KOPT-K1 (cell line): ENCODE results near the gene UFD1.

ENCODE experiments used
- H3K27ac ChIP-seq: fragments of 200-600 bp; sonication (generic); 2 replicates; pipeline ENCODE4 v1.5.1; 2016; ENCODE audit warnings: antibody characterized with exemption, mild to moderate bottlenecking, low read depth, low read length; ENCODE audit not compliant: poor library complexity, severe bottlenecking
- H3K36me3 ChIP-seq: fragments of 200-600 bp; sonication (generic); 2 replicates; pipeline ENCODE4 v1.5.1; 2017; ENCODE audit warnings: antibody characterized with exemption, mild to moderate bottlenecking, low read length, moderate library complexity; ENCODE audit not compliant: insufficient read depth
- H3K9me3 ChIP-seq: fragments of 200-600 bp; sonication (generic); 2 replicates; pipeline ENCODE4 v1.5.1; 2017; ENCODE audit warnings: antibody characterized with exemption, low read length, mild to moderate bottlenecking; ENCODE audit not compliant: insufficient read depth, poor library complexity, severe bottlenecking

UFD1 gene

GRCh38 chr22:19505735-19506126, 26.7 kb upstream of the UFD1 start:
- Histone ChIP-seq H3K36me3 (peaks cover 100% of the 10 kb centered on the region), H3K27ac (peak overlapping the region; percentile 20), H3K9me3 (no peaks in the 10 kb centered on the region)

DNA sequence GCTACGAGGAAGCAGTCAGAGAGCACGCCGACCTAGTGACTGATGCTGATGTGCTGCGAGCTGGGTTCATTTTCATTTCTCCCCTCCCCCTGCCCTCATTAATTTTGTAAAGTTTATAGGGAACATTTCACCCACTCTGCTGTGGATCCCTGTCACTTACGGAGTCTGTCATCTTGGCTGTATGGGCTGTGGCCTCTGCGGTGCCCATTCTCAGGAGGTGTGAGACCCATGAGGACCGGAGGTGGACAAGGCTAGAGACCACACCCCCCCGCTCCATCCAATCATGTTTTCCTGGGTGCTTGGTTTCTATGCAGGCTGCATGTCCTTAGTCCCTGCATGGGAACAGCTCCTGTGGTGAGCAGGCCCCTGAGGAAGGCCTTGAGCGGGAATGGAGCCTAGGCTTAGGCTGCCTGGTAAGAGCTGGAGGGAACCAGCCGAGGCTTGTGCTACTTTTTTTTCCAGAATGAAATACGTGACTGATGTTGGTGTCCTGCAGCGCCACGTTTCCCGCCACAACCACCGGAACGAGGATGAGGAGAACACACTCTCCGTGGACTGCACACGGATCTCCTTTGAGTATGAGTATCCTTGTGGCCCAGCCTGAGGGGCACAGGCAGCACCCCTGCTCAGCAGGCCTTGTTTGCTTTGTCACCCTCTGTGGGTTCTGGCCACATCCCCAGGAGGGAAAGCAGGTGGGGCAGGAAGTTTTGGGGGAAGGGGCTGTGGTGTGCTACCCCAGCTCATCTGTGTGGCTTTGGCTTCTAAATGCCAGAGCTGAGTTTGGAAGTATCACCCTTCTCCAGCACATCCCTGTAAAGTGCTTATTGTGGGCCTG, 26.1 kb upstream of the UFD1 start:
- no peaks in the 10 kb centered on the region for H3K9me3 ChIP-seq
- H3K27ac ChIP-seq = peak overlapping the region; percentile 20
- peaks cover 100% of the 10 kb centered on the region for H3K36me3 ChIP-seq

DNA sequence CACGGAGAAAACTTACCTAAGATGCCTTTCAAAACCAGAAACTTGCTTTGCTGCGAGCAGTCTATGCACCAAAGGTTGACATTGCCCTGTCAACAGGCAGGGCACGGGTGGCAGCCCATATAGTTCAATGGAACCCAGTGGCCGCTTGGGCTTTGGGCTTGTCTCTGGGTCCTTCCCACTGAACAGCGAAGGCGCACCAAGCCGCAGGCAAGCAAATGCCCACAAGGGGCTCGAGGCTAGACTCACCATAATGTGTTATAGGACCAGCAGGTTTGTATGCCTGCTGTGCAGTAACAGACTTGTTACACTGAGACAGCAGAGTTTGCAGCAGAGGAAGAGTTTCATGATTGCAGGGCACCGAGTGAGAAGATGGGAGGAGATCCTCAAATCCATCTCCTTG, 24.9 kb upstream of the UFD1 start:
- peaks cover 100% of the 10 kb centered on the region for H3K36me3 ChIP-seq
- H3K9me3 ChIP-seq = no peaks in the 10 kb centered on the region
- no peak overlapping the region for H3K27ac ChIP-seq

- no peak overlapping the region for H3K27ac ChIP-seq
- H3K36me3 ChIP-seq = peaks cover 100% of the 10 kb centered on the region
- H3K9me3 ChIP-seq = no peaks in the 10 kb centered on the region
These were observed 24.4 kb upstream of the UFD1 start for GRCh38 chr22:19503367-19503766.

- Histone ChIP-seq H3K36me3 (peaks cover 100% of the 10 kb centered on the region), H3K9me3 (no peaks in the 10 kb centered on the region), H3K27ac (no peak overlapping the region)
These were observed 23.0 kb upstream of the UFD1 start for GRCh38 chr22:19501897-19502447.

DNA sequence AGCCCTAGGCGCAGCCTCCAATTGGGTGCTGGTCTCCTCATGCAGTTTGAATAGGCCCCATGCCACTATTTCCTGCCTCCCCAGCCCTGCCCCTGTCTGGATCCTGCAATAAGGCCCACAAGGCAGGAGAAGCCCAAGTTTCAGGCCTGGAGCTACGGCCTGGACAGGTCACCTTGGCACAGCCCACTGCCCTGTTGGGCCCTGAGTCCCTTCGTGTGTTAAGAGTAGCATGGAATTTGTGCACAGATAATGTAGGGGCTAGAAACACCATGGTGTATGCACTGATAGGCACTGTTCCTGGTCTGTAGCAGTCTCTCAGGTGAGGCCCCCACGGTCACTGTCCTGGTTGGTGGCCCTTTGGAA, 20.9 kb upstream of the UFD1 start:
- peaks cover 100% of the 10 kb centered on the region for H3K36me3 ChIP-seq
- no peaks in the 10 kb centered on the region for H3K9me3 ChIP-seq
- H3K27ac ChIP-seq = no peak overlapping the region

DNA sequence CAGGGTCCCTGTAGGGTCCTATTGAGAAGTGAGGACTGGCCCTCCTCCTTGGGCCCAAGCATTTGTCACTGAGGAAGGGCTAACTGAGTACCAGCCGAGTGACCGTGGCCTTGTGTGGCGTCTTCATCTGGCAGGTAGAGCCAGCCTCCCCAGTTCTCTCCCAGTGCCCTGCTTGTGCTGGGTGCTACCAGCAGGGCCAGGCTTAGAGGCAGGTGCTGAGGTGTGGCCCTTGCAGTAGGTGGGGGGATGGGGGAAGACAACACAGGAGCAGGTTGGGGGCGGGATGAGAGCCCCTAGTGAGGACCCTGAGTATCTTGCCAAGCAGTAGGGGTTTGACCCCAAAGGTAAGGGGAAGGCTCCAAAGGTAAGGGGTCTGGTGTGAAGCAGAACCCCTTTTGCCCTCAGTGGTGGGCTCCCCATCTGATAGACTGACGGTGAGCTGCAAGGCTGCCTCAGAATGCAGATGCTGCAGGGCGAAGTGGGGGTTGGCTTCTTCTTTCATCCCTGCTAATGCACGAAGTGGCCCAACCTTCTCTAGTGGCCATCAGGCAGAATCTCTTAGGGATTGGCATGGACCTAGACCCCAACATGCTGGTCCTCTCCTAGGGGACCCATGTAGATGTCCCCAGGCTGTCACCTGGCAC, 20.4 kb upstream of the UFD1 start:
- Histone ChIP-seq H3K9me3 (no peaks in the 10 kb centered on the region), H3K27ac (no peak overlapping the region), H3K36me3 (peaks cover 100% of the 10 kb centered on the region)

- H3K9me3 ChIP-seq = no peaks in the 10 kb centered on the region
- H3K36me3 ChIP-seq = peaks cover 100% of the 10 kb centered on the region
- H3K27ac ChIP-seq = no peak overlapping the region
These were observed 19.8 kb upstream of the UFD1 start for GRCh38 chr22:19498866-19499190.

DNA sequence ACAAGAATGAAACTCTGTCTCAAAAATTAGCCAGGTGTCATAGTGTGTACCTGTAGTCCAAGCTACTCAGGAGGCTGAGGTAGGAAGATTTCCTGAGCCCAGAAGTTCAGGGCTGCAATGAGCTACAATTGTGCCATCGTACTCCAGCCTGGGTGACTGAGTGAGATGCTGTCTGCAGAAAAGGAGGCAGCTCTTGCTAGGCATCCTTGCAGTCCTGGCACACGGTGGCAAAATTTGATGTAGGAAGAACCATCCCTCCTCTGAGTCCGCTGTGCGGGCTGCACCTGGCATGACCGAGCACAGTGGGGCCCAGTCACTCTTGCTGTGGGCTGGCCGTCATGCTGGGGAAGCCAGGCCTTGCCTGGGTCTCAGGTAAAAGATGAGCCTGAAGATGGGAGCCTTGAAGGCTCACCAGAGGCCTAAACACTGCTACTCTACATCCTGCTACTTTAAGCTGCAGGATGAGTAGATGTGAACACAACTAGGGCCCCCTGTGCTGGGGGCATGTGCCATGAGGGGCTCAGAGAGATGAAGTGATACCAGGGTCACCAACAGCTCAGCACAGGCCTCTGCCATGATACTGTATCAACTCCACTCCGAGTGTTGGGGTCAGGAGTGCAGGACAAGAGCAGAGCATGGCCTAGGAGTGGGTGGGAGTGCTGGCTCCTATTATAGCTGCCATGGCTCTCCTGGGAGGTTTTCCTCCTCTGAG, 19.3 kb upstream of the UFD1 start:
- Histone ChIP-seq H3K9me3 (no peaks in the 10 kb centered on the region), H3K36me3 (peaks cover 100% of the 10 kb centered on the region), H3K27ac (no peak overlapping the region)

GRCh38 chr22:19497245-19497644, 18.3 kb upstream of the UFD1 start:
- Histone ChIP-seq H3K9me3 (no peaks in the 10 kb centered on the region), H3K27ac (no peak overlapping the region), H3K36me3 (peaks cover 100% of the 10 kb centered on the region)

- Histone ChIP-seq H3K36me3 (peaks cover 100% of the 10 kb centered on the region), H3K27ac (no peak overlapping the region), H3K9me3 (no peaks in the 10 kb centered on the region)
These were observed 17.3 kb upstream of the UFD1 start for GRCh38 chr22:19496324-19496630.

DNA sequence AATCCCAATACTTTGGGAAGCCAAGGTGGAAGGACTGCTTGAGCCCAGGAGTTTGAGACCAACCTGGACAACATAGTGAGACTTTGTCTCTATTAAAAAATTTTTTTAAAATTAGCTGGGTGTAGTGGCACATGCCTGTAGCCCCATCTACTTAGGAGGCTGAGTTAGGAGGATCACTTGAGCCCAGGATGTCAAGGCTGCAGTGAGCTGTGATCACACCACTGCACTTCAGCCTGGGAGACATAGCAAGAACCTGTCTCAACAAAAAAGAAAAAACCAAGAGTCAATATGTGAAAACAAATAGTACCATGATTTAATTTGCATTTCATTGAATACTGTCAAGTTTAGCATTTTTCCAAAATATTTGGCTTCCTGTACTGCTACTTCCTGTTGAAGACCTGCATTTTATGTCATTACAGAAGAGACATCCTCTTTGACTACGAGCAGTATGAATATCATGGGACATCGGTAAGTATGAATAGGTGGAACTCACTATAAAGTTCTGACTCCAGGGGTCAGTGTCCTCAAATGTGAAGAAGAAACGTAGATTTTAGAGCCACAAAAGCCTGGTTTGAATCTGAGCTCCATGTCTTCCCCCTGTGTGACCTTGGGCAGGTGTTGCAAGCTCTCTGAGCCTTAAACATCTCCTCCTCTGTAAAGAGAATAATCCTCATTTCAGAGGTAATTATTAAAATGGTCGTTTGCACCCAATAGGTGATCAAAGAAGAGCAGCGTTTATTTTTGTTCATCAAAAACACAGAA, 16.8 kb upstream of the UFD1 start:
- peaks cover 100% of the 10 kb centered on the region for H3K36me3 ChIP-seq
- no peaks in the 10 kb centered on the region for H3K9me3 ChIP-seq
- H3K27ac ChIP-seq = no peak overlapping the region

- Histone ChIP-seq H3K9me3 (no peaks in the 10 kb centered on the region), H3K36me3 (peaks cover 98% of the 10 kb centered on the region), H3K27ac (no peak overlapping the region)
These were observed 15.7 kb upstream of the UFD1 start for GRCh38 chr22:19494676-19495173.

GRCh38 chr22:19494001-19494560, 15.1 kb upstream of the UFD1 start:
- Histone ChIP-seq H3K36me3 (peaks cover 98% of the 10 kb centered on the region), H3K27ac (no peak overlapping the region), H3K9me3 (no peaks in the 10 kb centered on the region)
